Measurements from ENCODE around the gene PLXNA2.

PLXNA2 gene

DNA sequence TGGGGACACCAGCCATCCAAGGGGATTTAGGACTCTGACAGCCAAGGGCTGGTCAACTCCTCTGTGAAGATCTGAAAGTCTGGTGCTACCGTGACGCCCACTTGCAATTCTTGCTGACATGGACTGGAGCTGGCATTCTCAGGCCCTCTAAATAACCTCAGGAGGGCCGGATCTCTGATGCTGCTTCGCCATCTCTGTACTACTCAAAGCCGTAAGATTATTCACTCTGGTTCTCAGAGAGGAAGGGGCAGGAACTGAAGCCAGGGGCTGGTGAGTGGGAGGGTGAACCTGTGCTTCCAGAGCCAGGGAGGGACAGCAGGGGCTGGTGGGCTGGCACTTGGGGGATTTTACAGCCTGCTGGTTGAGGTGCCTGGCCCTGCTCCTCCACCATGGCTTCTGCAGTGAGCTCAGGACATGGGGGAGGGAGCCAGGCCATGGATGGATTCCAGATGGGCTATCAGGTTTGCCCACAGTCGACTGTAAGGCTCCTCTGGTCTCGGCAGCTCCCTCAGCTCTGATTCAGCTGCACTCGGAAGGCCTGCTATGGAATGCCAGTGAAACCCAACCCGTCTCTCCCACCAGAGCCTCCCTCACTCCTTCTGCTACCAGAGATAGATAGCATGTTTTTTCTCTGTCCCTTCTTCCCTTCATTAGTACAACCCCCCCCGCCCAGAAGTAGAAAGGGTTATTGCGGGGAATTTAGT lies 84.5 kb downstream of the PLXNA2 start:
- no peak for DNase-seq (ENCODE audit: low read depth)

DNA sequence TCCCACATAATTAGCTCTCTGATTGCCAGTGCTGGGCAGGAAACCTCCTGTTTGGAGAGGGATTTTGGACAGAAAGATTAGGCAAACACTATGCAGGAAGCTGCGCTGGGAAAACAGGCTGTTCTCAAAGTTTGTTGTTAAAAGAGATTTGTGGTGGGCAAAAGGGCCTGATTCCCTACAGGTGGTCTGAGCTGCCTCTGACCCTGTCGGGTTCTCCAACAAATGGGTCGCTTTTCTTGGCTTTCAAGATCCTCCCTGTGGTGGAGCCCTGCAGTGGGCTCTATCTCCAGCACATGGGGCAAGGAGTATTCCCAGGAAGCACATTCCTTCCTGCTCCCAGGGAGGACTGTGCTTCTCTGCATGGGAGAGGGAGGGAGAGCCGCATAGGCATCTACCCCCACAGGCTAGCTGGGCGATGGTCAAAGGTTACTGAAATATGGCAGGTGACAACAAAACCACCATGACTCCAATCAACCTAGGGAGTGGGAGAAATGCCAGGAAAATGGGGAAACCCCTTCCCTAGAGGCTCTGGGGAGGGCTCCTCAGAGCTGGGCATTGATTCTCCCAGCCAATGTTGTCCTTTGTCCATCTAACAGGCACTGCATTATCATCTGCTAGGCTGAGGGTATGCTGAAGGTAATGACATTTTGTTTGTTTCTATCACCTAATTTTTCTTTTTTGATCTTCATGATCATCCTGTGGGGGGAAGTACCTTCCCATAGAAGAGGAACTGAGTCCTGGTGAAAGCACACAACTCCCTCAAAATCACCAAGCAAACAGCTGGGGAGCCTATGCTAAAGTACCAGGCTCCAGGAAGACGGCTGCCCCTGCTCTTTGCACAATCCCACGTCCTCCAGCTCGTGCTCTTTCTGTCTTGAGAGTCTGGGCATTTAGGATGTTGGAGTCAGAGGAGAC lies 85.3 kb downstream of the PLXNA2 start:
- DNase-seq (ENCODE audit: low read depth) = no peak

DNA sequence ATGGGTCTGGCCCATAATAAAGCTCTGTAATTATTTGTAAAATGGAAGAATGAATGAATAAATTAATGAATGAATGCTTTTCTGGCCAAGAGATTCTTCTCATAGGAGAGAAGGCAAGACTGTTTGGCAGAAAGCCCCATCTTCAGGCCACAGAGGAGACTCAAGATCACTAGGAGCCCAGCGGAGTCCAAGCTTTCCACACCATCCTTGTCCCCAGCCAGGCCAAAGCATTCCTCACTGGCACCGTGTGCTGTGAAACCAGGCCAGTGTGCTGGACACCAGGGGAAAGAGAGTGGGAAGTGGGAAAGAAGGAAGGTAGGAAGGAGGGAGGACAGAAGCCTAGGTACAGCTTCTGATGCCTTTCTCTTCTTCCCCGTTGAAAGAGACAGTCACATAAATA lies 86.4 kb downstream of the PLXNA2 start:
- no peak for DNase-seq (ENCODE audit: low read depth)

DNA sequence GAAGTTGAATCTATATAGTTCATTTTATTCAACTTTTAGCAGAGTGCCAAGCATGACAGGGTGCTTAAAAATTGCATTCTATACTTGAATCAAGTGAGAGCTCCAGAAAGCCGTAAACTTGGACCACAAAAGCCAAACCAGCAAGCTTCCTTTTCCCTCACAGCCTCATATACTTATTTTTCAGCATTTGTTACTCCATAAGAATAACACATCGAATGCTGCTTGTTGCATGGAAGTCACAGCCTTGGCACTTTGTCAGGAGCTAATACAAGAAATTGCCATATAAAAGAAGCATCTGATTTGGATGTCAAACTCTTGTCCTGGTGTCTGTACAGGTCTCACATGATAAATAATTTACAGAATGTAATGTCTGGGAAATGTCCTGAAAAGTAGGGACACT lies 87.4 kb downstream of the PLXNA2 start:
- DNase-seq (ENCODE audit: low read depth) = no peak

DNA sequence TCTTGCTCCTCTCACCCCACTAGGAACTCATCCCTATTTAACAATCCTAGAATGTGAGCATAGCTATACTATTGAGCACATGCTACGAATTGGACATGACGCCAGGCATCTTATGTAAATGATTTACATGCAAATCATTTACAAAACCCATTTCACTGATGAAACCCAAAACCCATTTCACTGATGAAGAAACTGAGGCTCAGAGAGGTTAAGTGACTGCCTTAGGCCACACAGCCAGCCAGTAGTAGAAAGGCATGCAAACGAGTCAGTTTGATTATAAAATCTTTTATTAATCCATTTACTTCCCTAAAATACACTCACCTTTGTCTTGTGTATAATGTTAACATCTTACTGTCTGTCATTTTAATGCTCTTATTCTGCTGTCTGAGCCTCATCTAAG lies 87.9 kb downstream of the PLXNA2 start:
- DNase-seq (ENCODE audit: low read depth) = no peak

DNA sequence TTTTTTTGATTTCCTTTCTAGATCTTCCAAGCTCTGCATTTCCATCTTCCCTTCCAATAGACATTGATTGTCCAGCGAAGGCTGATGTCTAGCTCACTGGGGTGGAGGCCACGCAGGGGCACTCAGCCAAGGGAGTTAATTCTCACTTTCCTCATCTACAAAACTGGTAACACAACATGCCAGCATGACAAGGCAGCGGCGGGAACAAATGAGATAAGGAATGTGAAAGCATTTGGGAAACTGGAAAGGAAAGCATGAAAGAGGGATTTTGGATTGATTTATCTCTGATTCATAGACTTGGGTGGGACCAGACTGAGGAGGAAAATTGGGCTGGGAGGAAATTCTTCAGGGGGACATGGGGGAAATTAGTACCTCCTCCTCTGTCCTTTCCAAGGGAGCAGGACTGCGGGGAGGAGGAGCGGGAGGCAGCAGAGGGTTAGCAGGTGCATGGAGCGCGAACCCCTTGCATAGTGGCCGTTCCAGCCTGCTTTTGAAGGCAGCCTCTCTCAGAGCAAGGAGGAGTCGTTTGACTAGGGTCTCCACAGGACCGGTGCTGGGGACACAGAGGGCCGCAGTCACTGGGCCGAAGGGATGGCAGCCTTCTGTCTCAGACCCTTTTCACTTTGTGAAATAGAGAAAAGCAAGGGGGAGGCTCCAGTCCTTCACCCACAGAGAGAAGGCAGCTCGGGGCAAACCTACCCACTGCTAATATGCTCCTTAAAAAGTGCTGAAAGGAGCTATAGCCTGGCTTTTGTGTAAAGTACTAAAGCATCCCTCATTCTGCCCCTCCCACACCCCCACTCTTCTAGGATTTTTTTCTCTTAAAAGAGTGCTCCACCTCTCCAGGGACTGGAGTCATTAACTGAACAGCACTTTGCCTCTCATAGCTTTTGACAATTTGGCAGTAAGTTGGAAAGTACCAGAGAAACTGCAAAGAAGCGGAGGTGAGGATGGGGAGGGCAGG lies 89.2 kb downstream of the PLXNA2 start:
- no peak for DNase-seq (ENCODE audit: low read depth)

DNA sequence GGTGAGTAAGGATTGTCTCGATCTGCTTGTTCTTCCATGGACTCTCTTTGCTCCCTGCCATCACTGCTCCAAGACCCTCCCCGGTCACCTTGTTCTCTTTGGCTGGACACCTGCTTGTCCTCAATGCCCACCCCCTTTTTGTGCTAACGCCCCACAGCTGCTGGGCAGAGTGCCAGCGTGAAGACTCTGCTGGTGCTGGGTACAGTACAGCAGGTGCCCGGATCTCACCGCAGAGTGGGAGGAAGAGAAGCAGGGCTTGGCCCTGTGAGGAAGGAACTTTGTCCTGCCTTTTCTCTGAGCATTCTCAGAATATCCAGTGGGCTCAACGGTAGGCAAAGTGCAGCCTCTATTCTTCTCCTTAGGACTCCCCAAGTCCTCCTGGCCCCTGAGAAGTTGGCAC lies 90.1 kb downstream of the PLXNA2 start:
- DNase-seq (ENCODE audit: low read depth) = no peak

DNA sequence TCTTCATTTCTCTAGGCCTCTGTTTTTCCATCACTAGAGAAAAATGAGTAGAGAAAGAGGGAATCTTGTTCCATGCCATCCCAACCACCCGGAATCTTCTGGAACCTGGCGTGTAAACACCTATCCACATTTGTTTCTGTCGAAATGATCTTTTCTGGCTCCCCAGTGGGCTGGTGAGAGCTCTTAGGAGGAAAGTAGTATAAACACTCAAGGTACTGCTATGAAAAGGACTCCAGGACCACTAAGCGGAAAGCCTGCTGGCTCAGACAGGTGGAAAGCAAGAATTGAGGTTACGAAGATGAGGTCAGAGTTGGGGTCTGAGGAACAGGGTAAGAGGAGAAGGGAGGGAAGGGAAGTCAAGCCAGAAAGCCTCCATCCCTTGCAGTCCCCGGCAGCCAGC lies 90.8 kb downstream of the PLXNA2 start:
- no peak for DNase-seq (ENCODE audit: low read depth)

DNA sequence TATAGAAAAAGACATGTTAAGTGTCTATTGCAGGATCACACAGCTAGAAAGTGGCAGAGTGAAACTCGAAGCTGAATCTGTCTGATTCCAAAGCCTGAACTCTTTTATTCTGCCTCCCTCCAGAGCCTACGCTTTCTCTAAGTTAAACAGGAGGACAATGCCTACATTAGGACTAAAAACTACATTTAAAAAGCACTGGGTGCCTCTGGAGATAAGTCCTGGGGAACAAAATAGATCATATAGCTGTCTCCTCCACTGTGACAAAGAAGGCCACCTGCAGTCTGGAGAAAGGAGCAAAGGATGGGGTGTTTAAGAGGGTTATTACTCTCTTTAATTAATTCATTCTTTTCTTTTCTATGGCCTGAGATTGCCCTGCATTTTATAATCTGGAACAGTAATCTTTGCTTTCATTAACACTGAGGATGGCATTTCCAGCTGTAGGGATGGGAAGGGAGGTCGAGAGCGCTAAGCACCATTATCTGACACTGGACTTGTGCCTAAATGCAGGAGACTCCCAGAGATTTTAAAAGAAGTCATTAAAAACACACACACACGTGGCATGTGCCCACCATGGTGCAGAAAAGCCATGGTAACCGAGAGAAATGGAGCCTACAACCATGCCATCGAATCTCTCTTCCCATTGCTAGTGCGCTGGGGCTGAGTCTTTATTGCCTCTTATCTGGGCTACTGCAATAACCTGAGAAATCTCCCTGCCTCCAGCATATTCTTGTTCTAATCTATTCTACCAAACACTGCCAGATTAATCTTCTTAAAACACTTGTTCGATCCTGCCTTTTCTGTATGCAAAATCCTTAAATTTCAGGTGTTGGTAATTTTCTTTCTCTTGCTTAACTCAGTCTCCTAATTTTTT lies 92.2 kb downstream of the PLXNA2 start:
- DNase-seq (ENCODE audit: low read depth) = no peak

DNA sequence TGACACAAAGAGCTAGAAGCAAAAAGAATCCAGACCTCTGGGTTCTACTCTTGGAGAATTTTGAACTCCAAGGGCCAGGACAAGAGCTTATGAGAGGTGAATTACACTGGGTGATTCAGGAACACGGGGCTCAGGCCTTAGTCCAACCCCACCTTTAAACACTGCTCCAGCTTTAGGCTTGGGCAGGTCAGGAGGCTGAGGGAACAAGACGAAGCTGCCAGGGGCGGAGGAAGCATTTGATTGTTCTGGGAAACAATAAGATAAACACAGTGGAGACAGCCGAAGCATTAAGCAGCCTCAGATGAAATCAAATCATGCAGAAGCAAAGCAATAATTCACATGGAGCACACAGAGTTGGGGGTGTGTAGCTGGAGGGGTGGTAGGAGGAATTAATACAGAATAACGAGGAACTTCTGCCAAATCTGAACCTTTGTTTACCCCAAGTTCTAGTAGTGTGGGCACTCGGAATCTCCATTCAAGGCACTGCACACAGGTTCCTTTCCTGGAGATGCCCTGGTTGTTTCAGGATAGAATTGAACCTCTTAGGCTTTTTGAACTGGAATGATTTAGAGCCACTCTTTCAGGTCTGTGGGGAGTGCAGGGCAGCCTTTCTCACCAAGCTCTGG lies 93.2 kb downstream of the PLXNA2 start:
- no peak for DNase-seq (ENCODE audit: low read depth)

DNA sequence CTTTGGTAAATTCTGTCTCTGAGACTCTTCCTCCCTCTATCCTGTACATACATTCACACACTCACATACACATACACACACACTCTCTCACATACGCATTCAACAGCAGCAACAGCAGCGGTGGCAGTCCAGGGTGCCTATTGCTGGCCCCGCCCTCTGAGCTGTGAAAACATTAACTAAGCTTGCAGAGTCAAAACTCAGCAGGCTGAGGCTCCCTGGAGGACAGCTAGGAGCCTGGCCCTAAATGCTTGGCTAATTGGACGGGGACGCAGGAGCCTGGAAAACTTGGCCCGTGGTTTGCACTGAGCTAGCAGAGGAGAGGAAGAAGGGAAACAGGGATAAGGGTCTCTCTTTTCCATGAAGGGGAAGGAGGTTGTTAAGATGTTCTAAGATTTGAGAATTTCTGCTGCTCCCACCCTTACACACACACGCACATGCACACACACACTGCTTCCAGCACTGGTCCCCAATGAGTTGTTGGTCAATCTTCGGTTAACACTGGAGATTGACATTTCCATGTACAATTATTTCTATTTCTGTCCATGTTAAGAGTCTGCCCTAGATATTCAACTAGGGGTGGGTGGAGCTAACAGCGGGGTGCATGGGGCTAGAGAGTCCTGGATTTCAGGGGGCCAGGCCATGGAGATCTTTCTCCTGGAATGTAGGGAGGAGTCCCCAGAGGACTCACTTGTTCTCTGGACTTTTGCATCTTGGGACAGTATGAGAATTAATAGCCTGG lies 94.2 kb downstream of the PLXNA2 start:
- DNase-seq (ENCODE audit: low read depth) = no peak

DNA sequence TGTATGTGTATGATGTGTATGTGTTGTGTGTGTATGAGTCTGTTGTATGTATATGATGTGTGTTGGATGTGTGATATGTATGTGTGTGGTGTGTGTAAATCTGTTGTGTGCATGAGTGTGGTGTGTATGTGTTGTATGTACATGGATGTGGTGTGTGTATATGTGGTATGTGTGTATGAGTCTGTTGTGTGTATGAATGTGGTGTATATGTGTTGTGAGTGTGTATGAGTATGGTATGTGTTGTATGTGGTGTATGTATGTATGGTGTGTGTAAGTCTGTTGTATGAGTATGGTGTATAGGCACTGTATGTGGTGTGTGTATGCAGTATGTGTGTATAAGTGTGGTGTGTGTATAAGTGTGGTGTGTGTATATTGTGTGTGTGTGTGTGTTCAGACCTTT lies 95.0 kb downstream of the PLXNA2 start:
- DNase-seq (ENCODE audit: low read depth) = no peak

DNA sequence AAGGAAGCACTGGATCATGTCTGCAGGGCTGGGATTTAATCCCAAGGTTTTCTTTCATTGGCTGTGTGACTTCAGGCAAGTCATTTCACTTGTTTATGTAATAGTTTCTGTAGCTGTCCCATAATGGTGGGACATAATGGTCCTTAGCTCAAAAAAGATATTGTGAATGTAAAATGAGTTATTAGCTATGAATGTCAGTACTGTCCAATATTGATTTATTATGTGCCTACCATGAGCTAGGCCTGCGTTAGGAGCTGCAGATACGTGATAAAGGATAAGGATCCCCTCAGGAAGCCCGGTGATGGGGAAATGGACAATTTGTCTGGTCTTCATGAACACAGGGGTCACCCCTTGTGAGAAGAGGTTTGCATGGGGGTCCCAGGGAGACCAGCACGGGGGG lies 95.8 kb downstream of the PLXNA2 start:
- DNase-seq (ENCODE audit: low read depth) = no peak

DNA sequence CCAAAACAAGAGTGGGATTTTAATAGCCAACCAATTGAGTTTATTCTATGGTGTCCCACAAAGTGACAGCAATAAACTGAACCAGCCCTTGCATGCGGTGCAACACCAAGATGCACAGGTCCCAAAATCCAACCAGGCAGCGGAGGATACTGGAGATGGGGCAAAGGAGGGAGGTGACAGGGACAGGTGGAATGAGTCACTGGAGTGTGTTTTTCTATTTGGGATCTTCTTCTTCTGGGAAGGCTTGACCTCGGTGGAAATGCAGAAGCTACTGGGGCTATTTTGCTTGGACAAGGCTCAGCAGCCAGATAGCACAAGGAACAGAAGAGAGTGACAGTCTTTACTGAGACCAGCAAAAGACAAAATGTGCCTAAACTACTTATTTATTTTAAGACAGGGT lies 97.5 kb downstream of the PLXNA2 start:
- DNase-seq (ENCODE audit: low read depth) = no peak

DNA sequence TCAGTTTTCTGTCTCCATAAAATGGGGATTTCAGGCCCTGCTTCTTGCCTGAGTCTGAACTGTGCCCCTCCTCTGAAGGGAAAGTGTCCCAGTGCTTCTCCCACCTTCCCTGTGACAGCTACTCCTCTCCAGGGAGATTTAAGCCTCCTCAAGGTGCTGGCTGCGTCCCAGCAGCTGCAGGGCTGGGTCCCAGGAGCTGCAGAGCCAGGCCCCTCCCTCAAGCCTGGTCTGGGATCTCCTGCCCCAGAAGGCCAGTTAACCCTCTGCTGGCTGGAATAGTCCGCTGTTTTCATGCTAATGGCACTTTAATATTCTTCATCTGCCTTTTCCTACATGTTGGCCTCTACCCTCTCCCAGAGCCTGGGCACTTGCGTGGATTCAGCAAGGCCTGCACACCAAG lies 99.0 kb downstream of the PLXNA2 start:
- no peak for DNase-seq (ENCODE audit: low read depth)

DNA sequence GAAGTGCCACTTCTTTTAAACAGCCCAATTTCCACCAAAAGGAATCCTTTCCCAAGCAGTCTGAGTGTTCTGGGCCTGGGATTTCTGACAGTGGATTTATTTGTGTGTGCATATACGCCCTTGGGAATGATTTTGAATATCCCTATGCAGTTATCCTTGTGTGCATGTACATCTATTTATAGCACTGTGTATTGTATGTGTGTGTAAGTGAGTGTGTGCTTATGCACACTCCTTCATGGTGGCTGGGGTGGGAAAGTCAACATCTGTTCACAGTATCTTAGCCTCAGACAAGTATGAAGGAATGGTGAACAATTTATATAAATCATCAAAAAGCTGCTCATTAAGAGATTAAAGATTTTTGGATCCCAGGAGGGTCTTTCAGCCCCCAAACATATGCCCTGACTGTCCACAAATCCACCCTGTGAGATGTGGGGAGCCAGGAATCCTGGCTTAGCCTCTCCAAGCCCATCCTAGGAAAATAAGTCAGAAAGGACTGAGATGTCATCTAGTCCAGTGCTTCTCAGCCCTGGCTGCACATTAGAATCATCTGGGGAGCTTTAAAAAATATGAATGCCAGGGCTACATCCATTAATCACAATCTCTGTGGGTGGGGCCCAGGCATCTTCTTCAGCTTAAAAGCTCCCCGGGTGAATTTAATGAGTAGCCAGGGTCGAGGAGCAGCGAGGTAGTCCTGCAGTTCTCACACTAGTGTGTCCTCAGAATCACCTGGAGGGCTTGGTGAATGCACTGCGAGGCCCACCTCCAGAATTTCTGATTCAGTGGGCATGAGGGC lies 101.4 kb downstream of the PLXNA2 start:
- no peak for DNase-seq (ENCODE audit: low read depth)

DNA sequence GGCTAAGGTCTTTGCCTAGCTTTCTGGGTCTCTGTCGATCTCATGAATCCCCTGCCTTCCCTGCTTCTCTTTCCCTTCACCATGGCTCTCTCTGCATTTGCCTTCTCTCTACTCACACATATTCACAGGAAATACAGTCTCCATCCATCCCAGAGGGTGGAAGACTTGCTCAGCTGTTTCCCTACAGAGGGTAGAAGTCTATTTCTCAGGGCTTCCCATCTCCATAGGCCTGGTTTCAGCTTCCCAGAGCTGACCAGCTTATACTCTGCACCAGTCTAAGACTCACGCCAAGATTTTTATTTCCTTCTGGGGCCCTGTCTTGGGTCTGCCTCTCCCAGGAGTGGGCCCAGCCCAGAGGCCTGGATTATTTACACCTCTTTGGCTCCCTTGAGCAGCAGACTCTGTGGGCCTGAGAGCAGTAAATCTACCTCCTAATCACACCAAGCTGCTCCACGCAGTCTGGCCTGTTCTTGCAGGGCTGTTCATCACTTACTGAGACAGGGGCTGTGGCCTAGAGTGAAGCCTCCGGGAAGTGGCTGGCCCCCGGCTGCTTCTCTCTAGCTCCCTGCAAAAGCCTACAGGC lies 102.5 kb downstream of the PLXNA2 start:
- DNase-seq (ENCODE audit: low read depth) = no peak

DNA sequence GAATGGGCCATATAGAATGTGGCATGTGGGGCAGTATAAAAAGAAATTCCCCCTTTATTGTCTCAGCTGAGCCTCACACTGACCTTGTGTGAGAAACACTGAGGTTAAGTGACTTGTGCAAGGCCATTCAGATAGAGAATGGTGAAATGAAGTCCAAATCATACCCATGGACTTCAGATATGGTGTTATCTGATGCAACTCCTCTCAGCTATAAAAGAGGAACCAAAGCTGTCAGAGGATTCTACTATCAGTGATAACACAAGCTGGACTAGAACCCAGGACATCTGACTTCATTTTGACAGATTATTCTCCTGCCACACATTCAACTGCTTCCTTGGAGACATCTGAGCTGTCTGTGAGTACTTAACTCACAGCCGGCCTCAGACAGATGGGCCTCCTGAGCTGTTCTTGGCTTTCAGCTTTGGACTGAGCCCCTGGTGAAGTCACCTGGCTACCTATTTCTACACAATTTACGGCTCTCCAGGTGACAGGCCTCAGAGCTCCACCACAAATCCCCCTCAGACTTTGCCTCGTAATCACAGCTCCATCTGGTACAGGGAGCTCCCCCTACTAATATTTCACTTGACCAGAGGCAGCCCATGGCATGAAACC lies 104.6 kb downstream of the PLXNA2 start:
- DNase-seq (ENCODE audit: low read depth) = no peak

DNA sequence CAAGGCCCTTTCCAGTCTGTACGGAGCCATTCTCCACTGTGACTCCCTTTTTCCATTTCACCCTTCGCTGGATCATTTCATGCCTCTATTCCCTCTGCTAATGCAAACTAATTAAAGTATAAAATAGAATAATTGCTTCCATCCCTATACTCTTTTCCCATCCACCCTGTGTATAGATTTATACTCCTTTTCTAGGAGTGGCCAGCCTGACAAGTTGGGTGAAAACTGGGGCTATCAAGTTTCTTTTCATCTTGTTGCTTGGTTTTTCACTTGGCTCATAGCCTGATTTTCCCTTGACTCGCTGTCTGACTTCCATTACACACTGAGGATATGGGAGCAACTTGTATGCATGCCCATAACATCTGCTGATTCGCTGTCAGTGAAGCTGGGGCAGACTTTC lies 107.0 kb downstream of the PLXNA2 start:
- DNase-seq (ENCODE audit: low read depth) = no peak
